HEK293 (cell line): ENCODE measurements around the gene ASXL1.
A peak's percentile ranks its signal among the peaks of the same experiment; 100 is the strongest.

ENCODE experiments used
- CTCF ChIA-PET: fragments of 350-600 bp; formaldehyde crosslinking; extraction: SDS; loops from one replicate; lab custom pipeline; 2021; ENCODE audit warnings: antibody characterized with exemption; lab: Yijun Ruan, JAX
- POLR2A ChIA-PET: fragments of 300-600 bp; formaldehyde crosslinking; extraction: SDS; loops from one replicate; lab custom pipeline; 2020; ENCODE audit warnings: antibody characterized with exemption, inconsistent platforms; lab: Yijun Ruan, JAX
- H3K27ac ChIP-seq: fragments of 200-500 bp; sonication (Bioruptor generic); 2 replicates; pipeline ENCODE4 v1.5.1; 2014; ENCODE audit warnings: low read depth, low read length, control low read depth, inconsistent platforms; ENCODE audit errors: extremely low read depth
- H3K36me3 ChIP-seq, 2 experiments: fragments of 200-500 bp in 1 of 2; sonication (Bioruptor generic) in 1 of 2; 1 replicate in 1 of 2; 2 replicates in 1 of 2; pipeline ENCODE4 v1.5.1; 2014 to 2017; ENCODE audit warnings: inconsistent platforms in 2 of 2, low read length in 2 of 2; ENCODE audit not compliant: control insufficient read depth in 2 of 2, insufficient read depth in 1 of 2
- H3K4me1 ChIP-seq: fragments of 200-500 bp; sonication (Bioruptor generic); 2 replicates; pipeline ENCODE4 v1.5.1; 2014; ENCODE audit warnings: mild to moderate bottlenecking, low read length, inconsistent platforms; ENCODE audit not compliant: control insufficient read depth, insufficient read depth
- H3K4me3 ChIP-seq: 2 replicates; pipeline ENCODE4 v1.5.1; 2011; ENCODE audit warnings: low read depth, mild to moderate bottlenecking, control low read depth, low read length, moderate library complexity
- H3K9me3 ChIP-seq: fragments of 200-500 bp; sonication (Bioruptor generic); 2 replicates; pipeline ENCODE4 v1.5.1; 2014; ENCODE audit warnings: low read depth, low read length, inconsistent platforms; ENCODE audit not compliant: control insufficient read depth, insufficient read depth
- GLI2 ChIP-seq: fragments of 450-650 bp; formaldehyde crosslinking; IDR thresholded peaks from 2 replicates; pipeline ENCODE4; 2017; ENCODE audit warnings: missing biosample characterization, missing genetic modification characterization, low read depth, borderline replicate concordance
- GLIS1 ChIP-seq: fragments of 450-650 bp; formaldehyde crosslinking; IDR thresholded peaks from 2 replicates; pipeline ENCODE4 v1.5.1; 2016; ENCODE audit warnings: missing biosample characterization, missing genetic modification characterization
- HOXA7 ChIP-seq: sonication (generic); formaldehyde crosslinking; IDR thresholded peaks from 2 replicates; pipeline ENCODE4 v1.8.1; 2022; ENCODE audit warnings: missing genetic modification reagents, borderline replicate concordance
- KLF10 ChIP-seq: fragments of 450-650 bp; IDR thresholded peaks from 2 replicates; pipeline ENCODE4 v1.5.1; 2018; ENCODE audit warnings: missing biosample characterization, mild to moderate bottlenecking, missing genetic modification characterization
- PRDM1 ChIP-seq: fragments of 450-650 bp; formaldehyde crosslinking; IDR thresholded peaks from 2 replicates; pipeline ENCODE4; 2016; ENCODE audit warnings: missing biosample characterization, missing genetic modification characterization
- SCRT2 ChIP-seq: fragments of 450-650 bp; formaldehyde crosslinking; IDR thresholded peaks from 2 replicates; pipeline ENCODE4 v1.5.1; 2016; ENCODE audit warnings: missing biosample characterization, missing genetic modification characterization
- SP7 ChIP-seq: fragments of 450-650 bp; formaldehyde crosslinking; IDR thresholded peaks from 2 replicates; pipeline ENCODE4 v1.5.1; 2016; ENCODE audit warnings: missing biosample characterization, missing genetic modification characterization
- ZBTB20 ChIP-seq: fragments of 450-650 bp; formaldehyde crosslinking; IDR thresholded peaks from 2 replicates; pipeline ENCODE4 v1.5.1; 2016; ENCODE audit warnings: missing biosample characterization, missing genetic modification characterization
- ZNF10 ChIP-seq: fragments of 450-650 bp; formaldehyde crosslinking; IDR thresholded peaks from 2 replicates; pipeline ENCODE4 v1.5.1; 2017; ENCODE audit warnings: missing biosample characterization, missing genetic modification characterization
- ZNF202 ChIP-seq: fragments of 450-650 bp; formaldehyde crosslinking; IDR thresholded peaks from 2 replicates; pipeline ENCODE4 v1.5.1; 2016; ENCODE audit warnings: missing biosample characterization, missing genetic modification characterization, borderline replicate concordance
- ZNF311 ChIP-seq: fragments of 450-650 bp; formaldehyde crosslinking; IDR thresholded peaks from 2 replicates; pipeline ENCODE4 v1.5.1; 2017; ENCODE audit warnings: missing biosample characterization, missing genetic modification characterization, borderline replicate concordance
- ZNF416 ChIP-seq: fragments of 450-650 bp; formaldehyde crosslinking; IDR thresholded peaks from 2 replicates; pipeline ENCODE4 v1.5.1; 2016; ENCODE audit warnings: missing biosample characterization, missing genetic modification characterization
- ZNF544 ChIP-seq: fragments of 450-650 bp; formaldehyde crosslinking; IDR thresholded peaks from 2 replicates; pipeline ENCODE4 v1.5.0; 2017; ENCODE audit warnings: missing biosample characterization, missing genetic modification characterization
- ZNF549 ChIP-seq: fragments of 450-650 bp; IDR thresholded peaks from 2 replicates; pipeline ENCODE4 v1.5.1; 2018; ENCODE audit warnings: missing biosample characterization, missing genetic modification characterization, mild to moderate bottlenecking, inconsistent platforms, moderate library complexity
- ZNF561 ChIP-seq: fragments of 450-650 bp; IDR thresholded peaks from 2 replicates; pipeline ENCODE4 v1.5.1; 2018; ENCODE audit warnings: missing biosample characterization, missing genetic modification characterization, borderline replicate concordance
- ZNF600 ChIP-seq: fragments of 450-650 bp; formaldehyde crosslinking; IDR thresholded peaks from 2 replicates; pipeline ENCODE4 v1.5.1; 2016; ENCODE audit warnings: missing biosample characterization, missing genetic modification characterization
- ZNF76 ChIP-seq: fragments of 450-650 bp; formaldehyde crosslinking; IDR thresholded peaks from 2 replicates; pipeline ENCODE4; 2016; ENCODE audit warnings: low read depth, missing biosample characterization, missing genetic modification characterization, borderline replicate concordance
- ZNF843 ChIP-seq: fragments of 450-650 bp; formaldehyde crosslinking; IDR thresholded peaks from 2 replicates; pipeline ENCODE4 v1.5.1; 2016; ENCODE audit warnings: missing biosample characterization, missing genetic modification characterization
- TF ChIP-seq, protein P1 (sequence below): fragments of 450-650 bp; formaldehyde crosslinking; IDR thresholded peaks from 2 replicates; pipeline ENCODE4 v1.5.1; 2016; ENCODE audit warnings: missing biosample characterization, missing genetic modification characterization
- TF ChIP-seq, protein P2 (sequence below): fragments of 450-650 bp; formaldehyde crosslinking; optimal IDR thresholded peaks from 2 replicates; pipeline ENCODE3; 2016; ENCODE audit warnings: missing biosample characterization, mild to moderate bottlenecking, missing genetic modification characterization
- TF ChIP-seq, protein P3 (sequence below): fragments of 450-650 bp; formaldehyde crosslinking; IDR thresholded peaks from 2 replicates; pipeline ENCODE4 v1.5.1; 2016; ENCODE audit warnings: missing biosample characterization, missing genetic modification characterization
- TF ChIP-seq, protein P4 (sequence below): fragments of 450-650 bp; formaldehyde crosslinking; IDR thresholded peaks from 2 replicates; pipeline ENCODE4 v1.5.1; 2017; ENCODE audit warnings: missing biosample characterization, missing genetic modification characterization

The ASXL1 gene

DNA sequence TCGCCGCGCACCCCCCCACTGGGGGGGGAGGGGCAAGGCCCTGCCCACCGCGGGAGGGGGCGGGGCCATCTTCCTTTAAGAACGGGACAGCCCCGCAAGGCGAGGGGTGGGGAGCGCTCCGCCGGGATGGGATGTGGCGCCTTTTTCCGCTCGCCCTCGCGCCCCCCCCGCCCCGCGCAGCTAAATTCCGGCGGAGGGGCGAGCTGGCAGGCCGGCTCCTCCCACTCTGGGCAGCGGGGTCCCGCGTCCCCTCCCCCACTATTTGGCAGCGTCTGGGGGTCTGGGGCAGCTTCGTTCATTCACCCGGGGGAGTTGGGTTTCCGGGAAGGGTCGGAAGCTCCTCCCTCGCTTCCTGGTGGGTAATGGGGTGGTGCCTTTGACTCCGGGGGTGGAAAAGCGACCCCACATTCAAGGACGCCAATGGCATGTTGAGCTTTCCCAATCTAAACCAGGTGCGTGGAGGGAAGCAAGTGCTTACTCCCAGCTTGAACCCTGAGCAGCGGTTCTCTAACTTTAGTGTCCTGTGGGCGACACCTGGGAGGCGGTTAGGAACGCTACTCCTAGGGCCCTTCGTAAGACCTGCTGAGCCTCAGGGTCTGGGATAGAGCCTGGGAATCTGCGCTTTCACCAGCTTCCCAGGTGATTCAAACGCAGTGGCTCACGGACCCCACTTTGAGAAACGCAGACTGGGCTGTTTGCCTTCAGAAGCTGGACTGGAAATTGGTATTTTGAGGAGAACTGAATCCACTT lies 927 bp downstream of the ASXL1 start (continued):
- TF ChIP-seq ZNF561 (no peak), KLF10 (tag by site-specific recombination) (peak; percentile 47; the same call in 1 of the 2 replicates), ZNF202 (tag by site-specific recombination) (no peak), GLI2 (tag by site-specific recombination) (no peak), SP7 (tag by site-specific recombination) (peak; percentile 51), GLIS1 (peak; percentile 51; the same call in 1 of the 2 replicates), ZNF549 (no peak), ZNF416 (tag by site-specific recombination) (no peak), ZNF10 (tag by site-specific recombination) (no peak)

DNA sequence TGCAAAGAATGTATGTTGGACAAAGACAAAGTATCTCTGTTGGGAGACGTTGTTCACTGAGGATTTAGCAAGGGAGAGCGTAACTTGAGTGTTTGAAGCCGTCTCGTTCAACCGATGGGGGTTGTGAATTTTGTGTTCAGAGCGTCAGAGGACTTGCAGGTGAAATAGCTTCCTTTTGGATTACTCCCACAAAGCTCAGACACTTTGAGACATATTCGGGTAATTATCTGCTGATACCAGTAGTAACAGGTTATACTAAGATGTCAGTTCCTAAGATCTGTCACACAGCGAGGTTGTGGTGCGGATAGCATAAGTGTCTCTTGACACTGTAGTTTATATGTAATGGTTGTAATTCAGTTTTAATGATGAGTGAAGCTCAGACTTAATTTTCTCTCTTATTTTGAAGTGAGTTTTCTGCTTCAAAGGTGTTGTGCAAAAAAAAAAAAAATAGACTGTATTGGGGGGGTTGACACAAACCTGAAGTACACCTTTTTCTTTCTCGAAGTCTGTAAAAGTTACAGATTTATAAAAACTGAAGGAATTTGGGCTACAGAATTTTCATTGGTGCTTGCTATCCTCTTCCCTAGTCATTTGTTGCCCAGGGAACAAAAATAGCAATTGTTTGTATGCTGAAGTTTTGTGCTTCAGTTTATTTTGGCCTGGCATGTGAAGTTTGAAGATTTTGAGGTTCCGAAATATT lies 1.7 kb downstream of the ASXL1 start:
- no peaks in the 10 kb centered on the region for H3K9me3 ChIP-seq
- TF ChIP-seq, protein P1, sequence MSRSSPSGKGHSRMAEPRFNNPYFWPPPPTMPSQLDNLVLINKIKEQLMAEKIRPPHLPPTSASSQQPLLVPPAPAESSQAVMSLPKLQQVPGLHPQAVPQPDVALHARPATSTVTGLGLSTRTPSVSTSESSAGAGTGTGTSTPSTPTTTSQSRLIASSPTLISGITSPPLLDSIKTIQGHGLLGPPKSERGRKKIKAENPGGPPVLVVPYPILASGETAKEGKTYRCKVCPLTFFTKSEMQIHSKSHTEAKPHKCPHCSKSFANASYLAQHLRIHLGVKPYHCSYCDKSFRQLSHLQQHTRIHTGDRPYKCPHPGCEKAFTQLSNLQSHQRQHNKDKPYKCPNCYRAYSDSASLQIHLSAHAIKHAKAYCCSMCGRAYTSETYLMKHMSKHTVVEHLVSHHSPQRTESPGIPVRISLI (tag by site-specific recombination) = no peak
- TF ChIP-seq ZNF843 (tag by site-specific recombination) = no peak
- TF ChIP-seq ZNF311 (tag by site-specific recombination) = no peak
- no peak for TF ChIP-seq ZNF600 (tag by site-specific recombination)
- TF ChIP-seq, protein P2, sequence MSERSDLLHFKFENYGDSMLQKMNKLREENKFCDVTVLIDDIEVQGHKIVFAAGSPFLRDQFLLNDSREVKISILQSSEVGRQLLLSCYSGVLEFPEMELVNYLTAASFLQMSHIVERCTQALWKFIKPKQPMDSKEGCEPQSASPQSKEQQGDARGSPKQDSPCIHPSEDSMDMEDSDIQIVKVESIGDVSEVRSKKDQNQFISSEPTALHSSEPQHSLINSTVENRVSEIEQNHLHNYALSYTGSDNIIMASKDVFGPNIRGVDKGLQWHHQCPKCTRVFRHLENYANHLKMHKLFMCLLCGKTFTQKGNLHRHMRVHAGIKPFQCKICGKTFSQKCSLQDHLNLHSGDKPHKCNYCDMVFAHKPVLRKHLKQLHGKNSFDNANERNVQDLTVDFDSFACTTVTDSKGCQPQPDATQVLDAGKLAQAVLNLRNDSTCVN (tag by site-specific recombination) = no peak
- TF ChIP-seq SCRT2 (tag by site-specific recombination) = peak; percentile 48
- TF ChIP-seq ZBTB20 (tag by site-specific recombination) = 0 out of 2 replicates have a peak, but pooled peaks have one; percentile 8
- TF ChIP-seq, protein P3, sequence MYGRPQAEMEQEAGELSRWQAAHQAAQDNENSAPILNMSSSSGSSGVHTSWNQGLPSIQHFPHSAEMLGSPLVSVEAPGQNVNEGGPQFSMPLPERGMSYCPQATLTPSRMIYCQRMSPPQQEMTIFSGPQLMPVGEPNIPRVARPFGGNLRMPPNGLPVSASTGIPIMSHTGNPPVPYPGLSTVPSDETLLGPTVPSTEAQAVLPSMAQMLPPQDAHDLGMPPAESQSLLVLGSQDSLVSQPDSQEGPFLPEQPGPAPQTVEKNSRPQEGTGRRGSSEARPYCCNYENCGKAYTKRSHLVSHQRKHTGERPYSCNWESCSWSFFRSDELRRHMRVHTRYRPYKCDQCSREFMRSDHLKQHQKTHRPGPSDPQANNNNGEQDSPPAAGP (tag by site-specific recombination) = no peak
- no peak for TF ChIP-seq HOXA7 (CRISPR knock-in tag)
- H3K36me3 ChIP-seq = no peaks in the 10 kb centered on the region
- POLR2A ChIA-PET = interaction anchor here (0.7 to 2.9 kb wide), 5 partner anchors 9 to 250 kb away, joined by 3 to 11 read pairs (median 4); partner anchors contain the start of gene TM9SF4
- H3K4me3 ChIP-seq = peak overlapping the region; percentile 97
- CTCF ChIA-PET = interaction anchor here (0.6 to 0.9 kb wide), 2 partner anchors 15 to 92 kb away, joined by 3 to 4 read pairs; no protein-coding TSS in a partner anchor
- H3K27ac ChIP-seq = peak overlapping the region; percentile 49
- H3K4me1 ChIP-seq = peaks cover 17% of the 10 kb centered on the region

DNA sequence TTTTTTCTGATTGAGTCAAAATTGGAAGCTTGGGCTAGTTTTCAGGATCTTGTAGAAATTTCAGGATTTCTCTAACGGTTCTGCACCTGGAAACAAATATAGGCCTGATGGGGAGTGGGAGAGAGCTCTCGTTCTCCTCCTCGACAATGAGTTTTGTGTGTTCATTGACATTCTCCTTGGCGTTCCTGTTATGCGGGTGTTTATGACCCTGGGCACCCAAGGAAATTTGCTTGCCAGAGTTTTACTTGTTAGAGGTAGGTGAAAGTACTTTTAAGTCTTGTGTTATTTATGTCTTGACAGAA lies 2.2 kb downstream of the ASXL1 start:
- no peak overlapping the region for H3K27ac ChIP-seq
- H3K4me3 ChIP-seq = peak overlapping the region; percentile 97; the same call in 1 of the 2 replicates
- TF ChIP-seq ZNF76 (tag by site-specific recombination) = no peak
- TF ChIP-seq PRDM1 = peak; percentile 54
- TF ChIP-seq, protein P4, sequence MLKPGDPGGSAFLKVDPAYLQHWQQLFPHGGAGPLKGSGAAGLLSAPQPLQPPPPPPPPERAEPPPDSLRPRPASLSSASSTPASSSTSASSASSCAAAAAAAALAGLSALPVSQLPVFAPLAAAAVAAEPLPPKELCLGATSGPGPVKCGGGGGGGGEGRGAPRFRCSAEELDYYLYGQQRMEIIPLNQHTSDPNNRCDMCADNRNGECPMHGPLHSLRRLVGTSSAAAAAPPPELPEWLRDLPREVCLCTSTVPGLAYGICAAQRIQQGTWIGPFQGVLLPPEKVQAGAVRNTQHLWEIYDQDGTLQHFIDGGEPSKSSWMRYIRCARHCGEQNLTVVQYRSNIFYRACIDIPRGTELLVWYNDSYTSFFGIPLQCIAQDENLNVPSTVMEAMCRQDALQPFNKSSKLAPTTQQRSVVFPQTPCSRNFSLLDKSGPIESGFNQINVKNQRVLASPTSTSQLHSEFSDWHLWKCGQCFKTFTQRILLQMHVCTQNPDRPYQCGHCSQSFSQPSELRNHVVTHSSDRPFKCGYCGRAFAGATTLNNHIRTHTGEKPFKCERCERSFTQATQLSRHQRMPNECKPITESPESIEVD = 0 out of 2 replicates have a peak, but pooled peaks have one; percentile 9
- TF ChIP-seq ZNF544 (tag by site-specific recombination) = no peak
- peaks cover 12% of the 10 kb centered on the region for H3K4me1 ChIP-seq
- ChIA-PET CTCF (interaction anchor here (0.6 kb wide), 1 partner anchor 79 kb away, joined by 3 read pairs; no protein-coding TSS in a partner anchor), POLR2A (no interaction called here)
- no peaks in the 10 kb centered on the region for H3K36me3 ChIP-seq
- H3K9me3 ChIP-seq = no peaks in the 10 kb centered on the region
